Measurements from ENCODE around the gene ZBTB42. TPM values are rescaled to one million over a fixed set of nuclear protein-coding genes. Genes with fewer than 3 reads are reported as not detected.

The ZBTB42 gene
- total and polyA plus RNA-seq, 2 donors (not counting 1 experiment from before 2014, with no cell fraction given) = 1.6 to 8.3 TPM

DNA sequence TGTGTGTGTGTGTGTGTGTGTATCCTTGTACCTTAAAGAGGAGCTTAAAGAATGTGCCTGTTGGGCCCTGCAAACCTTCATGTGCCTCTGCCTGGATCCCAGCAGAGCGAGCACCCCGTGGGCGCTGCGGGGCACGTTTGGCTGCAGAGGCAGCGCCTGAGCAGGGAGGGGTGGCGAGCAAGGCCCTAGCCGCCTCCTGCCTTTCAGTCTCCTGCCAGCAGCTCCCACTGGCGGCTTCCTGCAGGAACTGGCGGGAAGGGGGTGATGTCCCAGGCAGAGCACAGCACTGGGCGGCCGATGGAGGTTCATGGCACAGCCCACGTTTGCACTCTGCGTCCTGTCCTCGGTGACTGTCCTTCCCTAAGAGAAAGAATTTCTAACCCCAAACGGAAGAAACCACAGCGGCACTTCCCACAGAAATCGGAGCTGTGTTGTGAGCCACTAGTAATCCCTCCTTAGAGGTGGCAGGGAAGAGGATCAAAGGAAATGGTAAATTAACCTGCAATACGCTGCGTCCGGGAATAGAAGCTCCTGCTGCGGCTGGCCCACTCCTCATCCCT, 19.8 kb downstream of the ZBTB42 start:
- intact Hi-C loops (cut with micrococcal nuclease) = no loop called here
- H3K79me2 ChIP-seq (ENCODE audit: control insufficient read depth, insufficient read depth, low read length) = peaks cover 7% of the 10 kb centered on the region
- no peak overlapping the region for H3K4me3 ChIP-seq (ENCODE audit: control extremely low read depth in 1 of 5, extremely low read depth in 1 of 5, insufficient read depth in 1 of 5, low read depth in 2 of 5, low read length in 4 of 5)
- no peak overlapping the region for H2AFZ ChIP-seq (ENCODE audit: insufficient read depth, low read depth, low read length, poor library complexity, severe bottlenecking)
- peaks cover 0 to 11% (median 4%) of the 10 kb centered on the region in 4 experiments for H3K27me3 ChIP-seq (replicated peaks in 1 of 4; ENCODE audit: control extremely low read depth in 1 of 4, control insufficient read depth in 3 of 4, insufficient read depth in 4 of 4, low read length in 3 of 4)
- H4K20me1 ChIP-seq (ENCODE audit: control insufficient read depth, insufficient read depth, low read length, poor library complexity, severe bottlenecking) = no peaks in the 10 kb centered on the region
- H3K9ac ChIP-seq (ENCODE audit: low read length) = no peak overlapping the region
- CTCF ChIA-PET = interaction anchor here (1.5 kb wide), 1 partner anchor 52 kb away, joined by 7 read pairs; no protein-coding TSS in a partner anchor
- no peak for ATAC-seq (ENCODE audit: low read depth)
- POLR2A ChIA-PET = no interaction called here
- no peaks in the 10 kb centered on the region for H3K36me3 ChIP-seq (replicated peaks in 1 of 2; ENCODE audit: control extremely low read depth in 1 of 2, control insufficient read depth in 1 of 2, extremely low read depth in 1 of 2, insufficient read depth in 2 of 2, low read length in 1 of 2)
- Mint-ChIP-seq H3K9me3 (ENCODE audit: insufficient read depth) (peaks cover 6% of the 10 kb centered on the region), H3K4me3 (no peak overlapping the region), H3K27me3 (peaks cover 10% of the 10 kb centered on the region), H3K27ac (no peak overlapping the region), H3K4me1 (peaks cover 21% of the 10 kb centered on the region)
- TF ChIP-seq, protein P1, sequence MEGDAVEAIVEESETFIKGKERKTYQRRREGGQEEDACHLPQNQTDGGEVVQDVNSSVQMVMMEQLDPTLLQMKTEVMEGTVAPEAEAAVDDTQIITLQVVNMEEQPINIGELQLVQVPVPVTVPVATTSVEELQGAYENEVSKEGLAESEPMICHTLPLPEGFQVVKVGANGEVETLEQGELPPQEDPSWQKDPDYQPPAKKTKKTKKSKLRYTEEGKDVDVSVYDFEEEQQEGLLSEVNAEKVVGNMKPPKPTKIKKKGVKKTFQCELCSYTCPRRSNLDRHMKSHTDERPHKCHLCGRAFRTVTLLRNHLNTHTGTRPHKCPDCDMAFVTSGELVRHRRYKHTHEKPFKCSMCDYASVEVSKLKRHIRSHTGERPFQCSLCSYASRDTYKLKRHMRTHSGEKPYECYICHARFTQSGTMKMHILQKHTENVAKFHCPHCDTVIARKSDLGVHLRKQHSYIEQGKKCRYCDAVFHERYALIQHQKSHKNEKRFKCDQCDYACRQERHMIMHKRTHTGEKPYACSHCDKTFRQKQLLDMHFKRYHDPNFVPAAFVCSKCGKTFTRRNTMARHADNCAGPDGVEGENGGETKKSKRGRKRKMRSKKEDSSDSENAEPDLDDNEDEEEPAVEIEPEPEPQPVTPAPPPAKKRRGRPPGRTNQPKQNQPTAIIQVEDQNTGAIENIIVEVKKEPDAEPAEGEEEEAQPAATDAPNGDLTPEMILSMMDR (IDR thresholded peaks at IDR 0.05) = no peak
- TF ChIP-seq EZH2 (IDR thresholded peaks at IDR 0.05; ENCODE audit: borderline replicate concordance, insufficient read depth, low read depth, low read length, poor library complexity, severe bottlenecking) = no peak
- H3K27ac ChIP-seq (ENCODE audit: low read length in 2 of 2) = no peak overlapping the region
- no peak for DNase-seq
- H3K4me1 ChIP-seq (ENCODE audit: control insufficient read depth in 2 of 2, insufficient read depth in 2 of 2, low read length in 2 of 2) = peaks cover 10 to 12% of the 10 kb centered on the region in 2 donors
- peaks cover 0 to 20% (median 0%) of the 10 kb centered on the region in 3 donors for H3K9me3 ChIP-seq (ENCODE audit: control extremely low read depth in 1 of 3, control insufficient read depth in 2 of 3, insufficient read depth in 1 of 3, low read length in 2 of 3)
- 84% methylated on average over 20 of the region's 22 CpGs for WGBS (ENCODE audit: insufficient coverage)
- H3K4me2 ChIP-seq (replicated peaks; ENCODE audit: low read depth, low read length, poor library complexity, severe bottlenecking) = no peak overlapping the region

DNA sequence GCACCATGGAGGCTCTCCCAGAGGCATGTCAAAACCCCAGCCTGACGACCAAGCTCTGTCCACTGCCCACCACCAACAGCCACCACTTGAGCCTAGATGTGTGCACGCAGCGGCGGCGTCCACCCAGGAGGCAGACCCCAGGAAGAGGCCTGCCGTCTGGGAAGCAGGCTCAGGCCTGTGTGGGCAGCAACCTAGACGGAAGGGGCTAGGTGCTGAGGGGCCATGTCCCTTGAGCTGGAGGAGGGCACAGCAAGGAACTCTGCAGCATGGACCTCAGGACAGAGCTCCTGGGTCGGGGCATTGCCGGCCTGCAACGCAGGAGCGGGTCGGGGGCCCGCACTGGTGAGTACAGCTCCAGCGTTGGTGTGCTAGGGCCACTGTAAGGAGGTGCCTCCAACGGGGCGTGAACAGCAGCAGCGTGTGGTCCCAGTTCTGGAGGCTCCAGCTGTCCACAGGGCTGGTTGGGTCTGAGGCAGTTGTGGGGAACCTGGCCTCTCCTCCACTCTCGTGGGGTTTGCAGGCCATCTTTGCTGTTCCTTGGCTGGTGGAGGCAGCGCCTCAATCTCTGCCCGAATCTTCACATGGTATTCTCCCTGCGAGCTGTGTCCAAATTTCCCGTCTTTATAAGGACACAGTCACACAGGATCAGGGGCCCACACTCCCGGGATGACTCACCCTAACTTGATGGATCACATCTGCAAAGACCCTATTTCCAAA, 20.5 kb downstream of the ZBTB42 start:
- Histone ChIP-seq H4K20me1 (ENCODE audit: control insufficient read depth, insufficient read depth, low read length, poor library complexity, severe bottlenecking) (no peaks in the 10 kb centered on the region), H3K27me3 (replicated peaks in 1 of 4; ENCODE audit: control extremely low read depth in 1 of 4, control insufficient read depth in 3 of 4, insufficient read depth in 4 of 4, low read length in 3 of 4) (peaks cover 0 to 15% (median 6%) of the 10 kb centered on the region in 4 experiments), H3K4me3 (ENCODE audit: control extremely low read depth in 1 of 5, extremely low read depth in 1 of 5, insufficient read depth in 1 of 5, low read depth in 2 of 5, low read length in 4 of 5) (no peak overlapping the region), H2AFZ (ENCODE audit: insufficient read depth, low read depth, low read length, poor library complexity, severe bottlenecking) (no peak overlapping the region), H3K9me3 (ENCODE audit: control extremely low read depth in 1 of 3, control insufficient read depth in 2 of 3, insufficient read depth in 1 of 3, low read length in 2 of 3) (peaks cover 0 to 21% (median 0%) of the 10 kb centered on the region in 3 donors), H3K4me1 (ENCODE audit: control insufficient read depth in 2 of 2, insufficient read depth in 2 of 2, low read length in 2 of 2) (peaks cover 15 to 16% of the 10 kb centered on the region in 2 donors), H3K27ac (ENCODE audit: low read length in 2 of 2) (no peak overlapping the region), H3K4me2 (replicated peaks; ENCODE audit: low read depth, low read length, poor library complexity, severe bottlenecking) (no peak overlapping the region), H3K36me3 (replicated peaks in 1 of 2; ENCODE audit: control extremely low read depth in 1 of 2, control insufficient read depth in 1 of 2, extremely low read depth in 1 of 2, insufficient read depth in 2 of 2, low read length in 1 of 2) (no peaks in the 10 kb centered on the region), H3K9ac (ENCODE audit: low read length) (no peak overlapping the region), H3K79me2 (ENCODE audit: control insufficient read depth, insufficient read depth, low read length) (peaks cover 6% of the 10 kb centered on the region)
- H3K27me3 Mint-ChIP-seq = peaks cover 10% of the 10 kb centered on the region
- H3K4me1 Mint-ChIP-seq = peaks cover 25% of the 10 kb centered on the region
- TF ChIP-seq, protein P1 (IDR thresholded peaks at IDR 0.05) = no peak
- no peak for TF ChIP-seq EZH2 (IDR thresholded peaks at IDR 0.05; ENCODE audit: borderline replicate concordance, insufficient read depth, low read depth, low read length, poor library complexity, severe bottlenecking)
- no peak overlapping the region for H3K27ac Mint-ChIP-seq
- ATAC-seq (ENCODE audit: low read depth) (no peak), DNase-seq (no peak)
- no peak overlapping the region for H3K4me3 Mint-ChIP-seq
- peaks cover 6% of the 10 kb centered on the region for H3K9me3 Mint-ChIP-seq (ENCODE audit: insufficient read depth)
- intact Hi-C loops (cut with micrococcal nuclease) = no loop called here
- CTCF ChIA-PET = interaction anchor here (1.5 kb wide), 1 partner anchor 53 kb away, joined by 7 read pairs; no protein-coding TSS in a partner anchor
- 95% methylated on average over 22 of the region's 23 CpGs for WGBS (ENCODE audit: insufficient coverage)
- POLR2A ChIA-PET = no interaction called here
